SK-N-SH treated with all-trans-retinoic acid at 6 μM for 48 hours (cell line): ENCODE measurements around the gene PARD3.

ENCODE experiments used
- ATAC-seq: fragments of 200-7000 bp; cut with Tn5 transposase; 3 replicates; pipeline ENCODE4 v1.9.1; 2020; ENCODE audit warnings: mild to moderate bottlenecking, moderate library complexity
- ARNTL ChIP-seq: fragments of 450-650 bp; formaldehyde crosslinking; IDR thresholded peaks from 2 replicates; pipeline ENCODE4 v1.5.0; 2020; ENCODE audit warnings: low read depth, mild to moderate bottlenecking, moderate library complexity, borderline replicate concordance
- BACH2 ChIP-seq: fragments of 250-450 bp; sonication (Bioruptor Pico); IDR thresholded peaks from 2 replicates; pipeline ENCODE4 v1.9.0; 2021; ENCODE audit warnings: mild to moderate bottlenecking, borderline replicate concordance
- CREB5 ChIP-seq: fragments of 250-450 bp; sonication (Bioruptor Pico); IDR thresholded peaks from 2 replicates; pipeline ENCODE4 v1.5.1; 2020; ENCODE audit warnings: low read depth, mild to moderate bottlenecking, moderate library complexity
- CSDC2 ChIP-seq: fragments of 250-450 bp; sonication (Bioruptor Pico); IDR thresholded peaks from 2 replicates; pipeline ENCODE4 v1.5.0; 2020; ENCODE audit warnings: mild to moderate bottlenecking, moderate library complexity
- ESRRG ChIP-seq: fragments of 250-450 bp; sonication (Bioruptor Pico); IDR thresholded peaks from 2 replicates; pipeline ENCODE4 v1.6.1; 2021; ENCODE audit warnings: mild to moderate bottlenecking
- ISL1 ChIP-seq: fragments of 250-450 bp; sonication (Bioruptor Pico); IDR thresholded peaks from 2 replicates; pipeline ENCODE4 v2.1.2; 2022; ENCODE audit warnings: mild to moderate bottlenecking, moderate library complexity
- OSR1 ChIP-seq: fragments of 250-450 bp; sonication (Bioruptor Pico); IDR thresholded peaks from 2 replicates; pipeline ENCODE4 v1.8.0; 2022; ENCODE audit warnings: moderate library complexity, mild to moderate bottlenecking, inconsistent platforms
- PATZ1 ChIP-seq: fragments of 250-450 bp; sonication (Bioruptor Pico); IDR thresholded peaks from 2 replicates; pipeline ENCODE4 v1.8.0; 2020; ENCODE audit warnings: mild to moderate bottlenecking, moderate library complexity, borderline replicate concordance
- POU6F1 ChIP-seq: fragments of 250-450 bp; sonication (Bioruptor Pico); IDR thresholded peaks from 2 replicates; pipeline ENCODE4 v1.8.0; 2021; ENCODE audit warnings: low read depth, mild to moderate bottlenecking, moderate library complexity, borderline replicate concordance
- PPARA ChIP-seq: fragments of 250-450 bp; sonication (Bioruptor Pico); IDR thresholded peaks from 2 replicates; pipeline ENCODE4 v1.5.0; 2020; ENCODE audit warnings: mild to moderate bottlenecking, borderline replicate concordance
- SNAI2 ChIP-seq: fragments of 250-450 bp; sonication (Bioruptor Pico); IDR thresholded peaks from 2 replicates; pipeline ENCODE4 v1.5.0; 2020; ENCODE audit warnings: mild to moderate bottlenecking, moderate library complexity
- TCF4 ChIP-seq: fragments of 250-450 bp; sonication (Bioruptor Pico); IDR thresholded peaks from 2 replicates; pipeline ENCODE4 v1.8.0; 2021; ENCODE audit warnings: mild to moderate bottlenecking, moderate library complexity, borderline replicate concordance
- TOX ChIP-seq: fragments of 250-450 bp; sonication (Bioruptor Pico); IDR thresholded peaks from 2 replicates; pipeline ENCODE4 v1.8.0; 2021; ENCODE audit warnings: mild to moderate bottlenecking, moderate library complexity, borderline replicate concordance
- TSHZ2 ChIP-seq: fragments of 250-450 bp; sonication (Bioruptor Pico); IDR thresholded peaks from 2 replicates; pipeline ENCODE4 v1.5.0; 2020; ENCODE audit warnings: mild to moderate bottlenecking, moderate library complexity
- ZC3H10 ChIP-seq: fragments of 250-450 bp; sonication (Bioruptor Pico); IDR thresholded peaks from 2 replicates; pipeline ENCODE4 v1.5.1; 2021; ENCODE audit warnings: mild to moderate bottlenecking, moderate library complexity
- ZFP3 ChIP-seq: fragments of 250-450 bp; sonication (Bioruptor Pico); IDR thresholded peaks from 2 replicates; pipeline ENCODE4 v1.5.0; 2020; ENCODE audit warnings: mild to moderate bottlenecking, moderate library complexity
- ZFP30 ChIP-seq: fragments of 450-650 bp; formaldehyde crosslinking; IDR thresholded peaks from 2 replicates; pipeline ENCODE4 v1.5.0; 2022; ENCODE audit warnings: mild to moderate bottlenecking, moderate library complexity
- ZNF565 ChIP-seq: fragments of 450-650 bp; formaldehyde crosslinking; conservative IDR thresholded peaks from 2 replicates; pipeline ENCODE4 v1.5.0; 2020; ENCODE audit warnings: low read depth, mild to moderate bottlenecking, moderate library complexity
- ZNF70 ChIP-seq: fragments of 450-650 bp; formaldehyde crosslinking; IDR thresholded peaks from 2 replicates; pipeline ENCODE4 v1.5.0; 2020; ENCODE audit warnings: mild to moderate bottlenecking, moderate library complexity
- ZNF8 ChIP-seq: fragments of 450-650 bp; formaldehyde crosslinking; IDR thresholded peaks from 2 replicates; pipeline ENCODE4 v1.5.0; 2020; ENCODE audit warnings: mild to moderate bottlenecking, moderate library complexity

Gene PARD3

GRCh38 chr10:34078017-34078744 lies 736.9 kb downstream of the PARD3 start:
- TF ChIP-seq TCF4 (no peak), POU6F1 (CRISPR knock-in tag) (no peak)
- no peak for ATAC-seq

GRCh38 chr10:34076443-34076842 lies 738.7 kb downstream of the PARD3 start:
- no peak for TF ChIP-seq TOX (CRISPR knock-in tag)
- no peak for TF ChIP-seq ARNTL
- TF ChIP-seq PPARA: no peak
- TF ChIP-seq, all 23 proteins: peak for 0
- no peak for ATAC-seq

- no peak for ATAC-seq
- TF ChIP-seq TCF4 (no peak), ZNF565 (CRISPR knock-in tag) (no peak), TOX (CRISPR knock-in tag) (no peak), CREB5 (no peak), ZFP3 (CRISPR knock-in tag) (no peak), PPARA (no peak), SNAI2 (no peak), TSHZ2 (CRISPR knock-in tag) (no peak), POU6F1 (CRISPR knock-in tag) (no peak), PATZ1 (CRISPR knock-in tag) (no peak), ZNF8 (CRISPR knock-in tag) (no peak), ZC3H10 (CRISPR knock-in tag) (no peak), CSDC2 (CRISPR knock-in tag) (no peak), BACH2 (CRISPR knock-in tag) (no peak), OSR1 (CRISPR knock-in tag) (no peak), ISL1 (no peak), ZFP30 (CRISPR knock-in tag) (no peak), ARNTL (no peak), ESRRG (CRISPR knock-in tag) (no peak), ZNF70 (CRISPR knock-in tag) (no peak)
Observed at GRCh38 chr10:34075254-34075926, 739.7 kb downstream of the PARD3 start.
